H1 (cell line): ENCODE measurements around the gene ZNF334. TPM values are rescaled to one million over a fixed set of nuclear protein-coding genes. Genes with fewer than 3 reads are reported as not detected.

Experiments used
- GABPA ChIP-seq: IDR thresholded peaks from 2 replicates; pipeline ENCODE4 v1.6.1; 2011; ENCODE audit warnings: mild to moderate bottlenecking, low read length, moderate library complexity, borderline replicate concordance; ENCODE audit not compliant: insufficient read depth
- polyA plus RNA-seq, 7 experiments: library from polyadenylated mRNA; depleted of rRNA in 3 of 7; stranded (reverse) in 5 of 7; unstranded in 2 of 7; fragments of >200 nt in 5 of 7; fragments of 200-250 nt in 2 of 7; gene quantifications; 1 replicate in 5 of 7; 2 replicates in 1 of 7; 4 replicates in 1 of 7; pipeline versions ENCODE4 v1.2.1 to v1.2.3, GENCODE V29; 2011 to 2013; ENCODE audit warnings: missing spikeins in 2 of 7, mixed read lengths in 2 of 7
- total RNA-seq: library from RNA; stranded (reverse); fragmentation: NEBNext Ultra II Directional; extraction: Animal tissue kit (Norgen Biotek cat#: 25700); gene quantifications from 2 replicates; pipeline ENCODE4 v1.2.1, GENCODE V29; 2021

The ZNF334 gene
- total and polyA plus RNA-seq, 2 of the 8 experiments (the other 6 are each of a cell fraction or from before 2014, with no cell fraction given): 8.8 to 17.8 TPM

- TF ChIP-seq GABPA: no peak
- TF ChIP-seq, all 59 proteins: peak for 17
Measured at GRCh38 chr20:46458866-46459750, 54.3 kb downstream of the ZNF334 start (continued).
